HG02970 (cell line): ENCODE results near the gene FOXC1.

Experiments
- ATAC-seq: cut with Tn5 transposase; IDR thresholded peaks from one replicate; pipeline ENCODE4 v1.9.1; 2021; ENCODE audit warnings: mild to moderate bottlenecking, moderate library complexity, moderate number of reproducible peaks; ENCODE audit not compliant: unreplicated experiment, low FRiP score

The FOXC1 gene

GRCh38 chr6:1611322-1611571, 1.5 kb downstream of the FOXC1 start:
- ATAC-seq, result no peak

- ATAC-seq, result no peak
These were observed 2.0 kb downstream of the FOXC1 start for GRCh38 chr6:1611572-1612298.

GRCh38 chr6:1612299-1612973, 2.7 kb downstream of the FOXC1 start:
- ATAC-seq, result no peak

- no peak for ATAC-seq
These were observed 3.2 kb downstream of the FOXC1 start for GRCh38 chr6:1612974-1613306.

- ATAC-seq, result no peak
These were observed 3.6 kb downstream of the FOXC1 start for GRCh38 chr6:1613346-1613687.

- ATAC-seq, result no peak
These were observed 4.2 kb downstream of the FOXC1 start for GRCh38 chr6:1613688-1614447.

GRCh38 chr6:1614448-1615150, 4.9 kb downstream of the FOXC1 start:
- no peak for ATAC-seq

GRCh38 chr6:1615151-1615852, 5.6 kb downstream of the FOXC1 start:
- no peak for ATAC-seq

GRCh38 chr6:1615853-1616420, 6.2 kb downstream of the FOXC1 start:
- no peak for ATAC-seq

GRCh38 chr6:1616701-1617463, 7.2 kb downstream of the FOXC1 start:
- no peak for ATAC-seq

- no peak for ATAC-seq
These were observed 8.0 kb downstream of the FOXC1 start for GRCh38 chr6:1617466-1618310.

- no peak for ATAC-seq
These were observed 8.8 kb downstream of the FOXC1 start for GRCh38 chr6:1618311-1619097.

- no peak for ATAC-seq
These were observed 9.5 kb downstream of the FOXC1 start for GRCh38 chr6:1619098-1619672.

- no peak for ATAC-seq
These were observed 10.2 kb downstream of the FOXC1 start for GRCh38 chr6:1619673-1620503.

- ATAC-seq, result no peak
These were observed 10.9 kb downstream of the FOXC1 start for GRCh38 chr6:1620504-1621069.

- no peak for ATAC-seq
These were observed 11.5 kb downstream of the FOXC1 start for GRCh38 chr6:1621070-1621701.
